ENCODE measurements around the gene STIM2.

Gene STIM2

GRCh38 chr4:26830701-26831100 lies 29.9 kb upstream of the STIM2 start:
- no peak overlapping the region for H3K4me3 ChIP-seq (ENCODE audit: low read depth, low read length)
- POLR2A ChIA-PET, result no interaction called here
- TF ChIP-seq CTCF (IDR thresholded peaks at IDR 0.05; ENCODE audit: insufficient read depth, low read length, missing control alignments), result no peak
- CTCF ChIA-PET, result no interaction called here
- DNase-seq (ENCODE audit: low read depth, low spot score), result no peak

GRCh38 chr4:26836539-26836938 lies 24.1 kb upstream of the STIM2 start:
- H3K4me3 ChIP-seq (ENCODE audit: low read depth, low read length), result no peak overlapping the region
- no peak for DNase-seq (ENCODE audit: low read depth, low spot score)
- ChIA-PET POLR2A (no interaction called here), CTCF (no interaction called here)
- TF ChIP-seq CTCF (IDR thresholded peaks at IDR 0.05; ENCODE audit: insufficient read depth, low read length, missing control alignments), result no peak

- no peak for DNase-seq (ENCODE audit: low read depth, low spot score)
- no peak for TF ChIP-seq CTCF (IDR thresholded peaks at IDR 0.05; ENCODE audit: insufficient read depth, low read length, missing control alignments)
- ChIA-PET CTCF (no interaction called here), POLR2A (no interaction called here)
- H3K4me3 ChIP-seq (ENCODE audit: low read depth, low read length), result no peak overlapping the region
These were observed 22.4 kb upstream of the STIM2 start for GRCh38 chr4:26837993-26838842.

- no peak for TF ChIP-seq CTCF (IDR thresholded peaks at IDR 0.05; ENCODE audit: insufficient read depth, low read length, missing control alignments)
- DNase-seq (ENCODE audit: low read depth, low spot score), result no peak
- ChIA-PET CTCF (no interaction called here), POLR2A (no interaction called here)
- no peak overlapping the region for H3K4me3 ChIP-seq (ENCODE audit: low read depth, low read length)
These were observed 21.6 kb upstream of the STIM2 start for GRCh38 chr4:26839016-26839415.

- DNase-seq (ENCODE audit: low read depth, low spot score), result no peak
- TF ChIP-seq CTCF (IDR thresholded peaks at IDR 0.05; ENCODE audit: insufficient read depth, low read length, missing control alignments), result no peak
- CTCF ChIA-PET, result no interaction called here
- no peak overlapping the region for H3K4me3 ChIP-seq (ENCODE audit: low read depth, low read length)
- POLR2A ChIA-PET, result no interaction called here
These were observed 21.1 kb upstream of the STIM2 start for GRCh38 chr4:26839534-26839951.

- DNase-seq (ENCODE audit: low read depth, low spot score), result no peak
- ChIA-PET CTCF (no interaction called here), POLR2A (no interaction called here)
- no peak overlapping the region for H3K4me3 ChIP-seq (ENCODE audit: low read depth, low read length)
- no peak for TF ChIP-seq CTCF (IDR thresholded peaks at IDR 0.05; ENCODE audit: insufficient read depth, low read length, missing control alignments)
These were observed 19.9 kb upstream of the STIM2 start for GRCh38 chr4:26840786-26841185.
